Dedifferentiated amniotic fluid mesenchymal stem cell (primary cell): ENCODE measurements around the gene COL11A1.
A peak's percentile ranks its signal among the peaks of the same experiment; 100 is the strongest.
"Not testable (repeated sequence)": the region's sequence is repeated elsewhere in the genome, so short reads cannot be mapped to it uniquely, and the experiment has no call there.

Experiments
- DNase-seq: peaks from one replicate; pipeline ENCODE4 v3.0.0-alpha.2; 2016; ENCODE audit errors: extremely low spot score

Gene COL11A1

DNA sequence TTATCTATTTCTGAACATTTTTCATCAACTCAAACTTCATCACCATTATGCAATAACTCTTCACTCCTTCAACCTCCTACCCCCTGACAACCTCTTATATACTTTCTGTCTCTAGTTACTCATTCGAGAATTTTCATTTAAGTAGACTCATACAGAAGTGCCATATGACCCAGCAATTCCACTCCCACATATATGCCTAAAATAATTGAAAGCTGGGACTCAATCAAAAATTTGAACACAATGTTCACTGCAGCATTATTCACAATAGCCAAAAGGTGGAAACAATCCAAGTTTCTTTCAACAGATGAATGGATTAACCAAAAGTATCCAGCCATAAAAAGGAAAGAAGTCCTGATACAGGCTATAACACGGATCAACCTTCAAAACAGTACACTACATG, 24.1 kb downstream of the COL11A1 start:
- no peak for DNase-seq

DNA sequence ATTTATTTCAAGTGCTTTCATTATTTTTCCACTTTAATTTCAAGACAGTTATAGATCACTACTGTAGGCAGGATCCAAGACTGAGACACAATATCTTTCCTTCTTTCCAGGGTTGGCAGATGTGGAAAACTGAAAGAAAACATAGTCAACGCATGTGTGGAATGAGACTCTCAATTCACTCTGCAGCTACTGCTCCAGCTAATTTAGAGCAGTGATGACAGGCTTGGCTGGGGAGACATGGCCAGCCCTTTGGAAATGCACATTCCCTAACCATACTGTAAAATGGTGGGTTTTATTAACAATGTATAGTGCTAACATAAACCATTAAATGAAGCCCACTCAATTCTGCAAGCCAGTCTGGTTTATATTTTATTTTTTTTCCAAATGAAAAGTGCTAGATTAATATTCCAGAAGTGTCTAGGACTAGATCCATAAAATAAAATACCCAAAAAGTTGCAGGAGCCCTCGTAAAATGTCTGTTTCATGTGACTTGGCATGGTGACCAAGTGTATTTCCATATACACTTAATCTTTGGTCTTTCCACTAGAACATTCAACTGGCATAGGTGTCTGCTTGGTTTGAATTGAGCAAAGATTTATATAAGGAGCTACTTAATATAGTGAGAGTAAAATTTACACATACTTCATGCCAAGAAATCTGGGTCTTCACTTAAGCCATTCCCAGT, 32.9 kb downstream of the COL11A1 start:
- DNase-seq: no peak

DNA sequence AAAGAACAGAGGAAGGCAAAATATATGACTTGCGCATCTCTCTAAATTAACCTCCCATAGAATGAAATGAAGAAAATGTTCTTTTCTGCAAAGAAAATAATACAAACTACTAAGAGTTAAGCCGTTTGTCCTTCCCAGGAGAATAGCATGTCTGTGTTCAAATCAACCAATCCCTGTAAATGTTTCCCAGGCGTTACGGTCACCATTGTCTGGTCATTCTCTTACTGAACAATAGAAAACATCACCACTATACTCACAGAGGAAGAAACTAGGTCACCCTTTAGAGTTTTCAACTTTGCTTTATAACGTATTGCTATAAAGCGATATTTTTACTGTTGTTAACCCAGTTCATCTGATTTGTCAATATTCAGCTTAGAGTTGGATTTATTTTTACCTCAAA, 34.1 kb downstream of the COL11A1 start:
- DNase-seq: no peak

DNA sequence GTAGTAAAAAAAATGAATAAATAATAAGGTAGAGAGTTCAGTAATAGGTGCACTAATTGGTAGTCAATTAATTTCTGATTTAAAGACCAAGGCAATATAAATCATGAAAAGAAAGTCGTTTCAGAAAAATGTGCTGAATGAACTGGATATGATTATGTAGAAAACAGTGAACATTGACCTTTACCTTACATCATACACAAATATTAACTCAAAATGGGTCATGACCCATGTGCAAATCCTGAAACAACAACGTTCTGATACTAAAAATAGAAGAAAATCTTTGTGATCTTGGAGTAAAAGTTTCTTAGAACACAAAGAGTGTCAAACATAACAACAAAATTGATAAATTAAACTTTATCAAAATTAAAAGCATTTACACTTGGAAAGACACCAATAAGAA, 39.1 kb downstream of the COL11A1 start:
- DNase-seq: no peak

DNA sequence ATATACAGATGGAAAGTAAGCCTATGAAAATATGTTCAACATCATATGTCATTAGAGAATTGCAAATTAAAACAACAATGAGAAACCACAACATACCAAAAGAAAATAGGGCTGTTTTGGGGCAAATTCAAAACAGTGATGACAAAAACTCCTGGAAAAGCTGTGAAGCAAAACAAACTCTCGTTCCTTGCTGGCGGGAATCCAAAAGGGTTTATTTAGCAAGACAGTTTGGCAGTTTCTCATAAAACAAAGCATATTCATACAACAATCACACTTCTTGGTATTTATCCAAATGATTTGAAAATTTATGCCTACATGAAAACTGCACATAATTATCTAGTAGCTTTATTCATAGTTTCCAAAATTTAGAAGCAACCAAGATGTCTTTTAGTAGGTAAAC, 44.4 kb downstream of the COL11A1 start:
- DNase-seq: no peak

DNA sequence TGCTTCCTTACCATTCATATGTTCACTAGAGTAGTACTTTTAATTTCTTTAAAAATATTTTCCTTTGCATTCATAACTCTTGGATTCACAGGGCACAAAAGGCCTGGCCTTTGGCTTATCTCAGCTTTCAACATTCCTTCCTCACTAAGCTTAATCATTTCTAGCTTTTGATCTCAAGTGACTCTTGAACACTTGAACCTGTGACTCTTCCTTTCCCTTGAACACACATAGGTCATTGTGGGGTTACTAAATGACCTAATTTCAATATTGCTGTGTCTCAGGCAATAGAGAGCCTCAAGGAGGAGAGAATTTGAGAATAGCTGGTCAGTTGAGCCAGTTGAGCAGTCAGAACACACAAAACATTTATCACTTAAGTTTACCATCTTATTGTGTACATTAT, 49.9 kb downstream of the COL11A1 start:
- no peak for DNase-seq

DNA sequence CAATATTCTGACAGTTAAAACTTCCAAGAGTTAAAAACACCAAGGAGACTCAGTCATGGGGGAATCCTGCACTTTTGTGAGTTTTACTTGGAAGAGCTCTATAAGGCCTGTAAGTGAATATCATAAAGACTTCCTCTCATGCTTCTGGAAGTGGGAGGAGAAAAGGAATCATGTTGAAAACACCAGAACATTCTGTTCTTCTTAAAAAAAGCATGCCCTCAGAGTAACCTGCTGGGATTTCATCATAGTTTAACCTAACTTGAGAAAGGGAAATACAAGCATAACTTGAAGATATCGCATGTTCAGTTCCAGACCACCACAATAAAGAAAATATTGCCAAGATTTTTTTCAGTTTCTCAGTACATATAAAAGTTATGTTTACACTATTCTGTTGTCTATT, 51.9 kb downstream of the COL11A1 start:
- DNase-seq: no peak

DNA sequence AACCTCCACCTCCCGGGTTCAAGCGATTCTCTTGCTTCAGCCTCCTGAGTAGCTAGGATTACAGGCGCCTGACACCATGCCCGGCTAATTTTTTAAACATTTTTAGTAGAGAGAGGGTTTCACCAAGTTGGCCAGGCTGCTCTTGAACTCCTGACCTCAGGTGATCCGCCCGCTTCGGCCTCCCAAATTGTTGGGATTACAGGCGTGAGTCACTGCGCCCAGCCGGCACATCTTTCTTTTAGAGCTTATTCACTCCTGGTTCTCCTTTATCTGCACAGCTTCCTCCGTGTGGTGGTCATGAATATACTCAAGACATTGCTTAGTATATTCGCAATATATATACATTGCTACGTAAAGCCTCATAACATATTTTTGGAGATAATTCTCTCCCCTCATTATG, 80.2 kb downstream of the COL11A1 start:
- DNase-seq: not testable (repeated sequence)

DNA sequence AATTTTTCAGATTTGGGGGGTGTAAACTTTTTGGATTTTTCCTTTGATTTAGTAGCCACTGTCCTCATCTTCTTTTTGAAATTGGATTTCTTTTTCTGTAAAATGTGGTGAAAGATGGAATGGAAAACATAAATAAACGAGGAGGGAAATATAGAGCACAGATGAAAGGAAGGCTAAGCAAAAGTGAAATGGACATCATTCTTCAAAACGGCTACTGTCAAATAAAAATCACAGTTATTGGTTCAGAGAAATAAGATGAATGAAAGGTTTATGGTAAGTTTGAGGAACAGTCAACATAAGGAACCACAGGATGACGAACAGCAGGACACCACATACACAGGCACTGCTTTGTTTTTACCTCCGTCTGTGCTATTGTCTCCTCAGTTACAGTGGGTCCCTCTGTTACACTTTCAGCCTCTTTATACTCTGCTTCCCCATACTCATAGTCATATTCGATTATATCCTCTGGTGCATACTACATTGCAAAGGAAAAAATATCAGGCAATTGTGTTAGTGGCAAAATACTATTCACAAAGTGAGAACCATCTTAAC, 82.4 kb downstream of the COL11A1 start:
- no peak for DNase-seq

DNA sequence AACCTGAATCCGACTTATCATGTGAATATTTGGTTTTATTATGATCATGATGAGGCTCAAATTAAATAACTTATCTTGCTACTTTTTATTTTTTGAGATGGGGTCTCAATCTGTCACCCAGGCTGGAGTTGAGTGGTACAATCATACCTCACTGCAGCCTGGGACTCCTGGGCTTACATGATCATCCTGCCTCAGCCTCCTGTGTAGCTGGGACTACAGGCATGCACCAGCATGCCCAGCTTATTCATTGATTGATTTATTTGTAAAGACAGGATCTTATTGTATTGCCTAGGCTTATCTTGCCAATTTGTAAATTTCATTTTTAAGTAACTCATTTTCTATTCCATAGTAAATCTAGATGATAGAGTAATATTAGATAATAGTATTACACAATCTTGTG, 84.3 kb downstream of the COL11A1 start:
- no peak for DNase-seq

DNA sequence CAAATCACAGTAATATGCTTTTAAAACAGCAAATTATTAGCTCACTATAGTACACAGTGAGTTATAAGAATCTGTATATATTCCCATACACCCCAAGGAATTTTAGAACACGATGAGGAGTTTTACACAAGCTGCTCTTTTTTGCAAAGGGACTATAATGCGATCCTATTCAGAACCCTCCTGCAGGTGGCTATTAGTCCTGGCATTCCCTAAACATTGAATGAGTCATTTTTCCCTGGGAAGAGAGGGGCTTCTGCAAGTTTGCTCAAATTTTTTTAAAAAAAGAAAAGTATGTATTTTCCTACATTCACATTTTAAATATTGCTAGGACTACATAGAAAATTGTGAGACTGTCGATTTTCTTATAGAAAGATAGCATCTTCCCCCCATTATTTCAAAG, 106.3 kb downstream of the COL11A1 start:
- DNase-seq: no peak

DNA sequence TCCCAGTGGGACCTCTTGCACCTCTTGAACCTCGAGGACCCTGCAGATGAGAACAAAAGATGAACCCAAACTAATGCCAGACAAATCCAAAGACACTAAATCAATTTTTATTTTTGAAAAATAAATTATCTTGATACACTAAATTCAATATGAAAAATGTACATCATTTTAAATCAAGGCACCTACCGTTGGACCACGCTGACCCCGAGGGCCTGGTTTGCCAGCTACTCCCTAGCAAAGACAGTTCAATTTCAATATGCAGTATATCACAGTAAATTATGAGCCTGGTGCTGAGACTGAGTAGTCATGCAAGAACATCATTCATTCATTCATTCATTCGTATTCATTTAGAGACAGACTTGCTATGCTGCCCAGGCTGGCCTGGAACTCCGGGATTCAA, 129.4 kb downstream of the COL11A1 start:
- no peak for DNase-seq

DNA sequence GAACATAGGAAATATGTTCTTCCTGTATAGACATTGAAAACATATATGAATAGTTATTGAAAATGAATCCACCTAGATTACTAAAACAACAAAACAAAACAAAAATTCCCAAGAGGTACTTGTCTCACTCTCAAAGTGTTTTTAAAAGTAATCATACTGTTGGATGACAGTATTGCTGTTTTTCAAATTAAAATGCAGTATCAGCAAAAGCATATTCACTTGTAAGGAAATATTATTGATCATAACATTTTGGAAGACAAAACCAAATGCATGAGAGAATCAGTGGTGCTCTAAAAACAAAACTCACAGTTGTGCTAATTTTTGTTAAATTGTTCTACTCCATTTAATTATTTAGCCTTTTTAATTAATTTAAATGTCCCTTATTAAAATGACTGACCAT, 131.0 kb downstream of the COL11A1 start:
- DNase-seq: no peak

DNA sequence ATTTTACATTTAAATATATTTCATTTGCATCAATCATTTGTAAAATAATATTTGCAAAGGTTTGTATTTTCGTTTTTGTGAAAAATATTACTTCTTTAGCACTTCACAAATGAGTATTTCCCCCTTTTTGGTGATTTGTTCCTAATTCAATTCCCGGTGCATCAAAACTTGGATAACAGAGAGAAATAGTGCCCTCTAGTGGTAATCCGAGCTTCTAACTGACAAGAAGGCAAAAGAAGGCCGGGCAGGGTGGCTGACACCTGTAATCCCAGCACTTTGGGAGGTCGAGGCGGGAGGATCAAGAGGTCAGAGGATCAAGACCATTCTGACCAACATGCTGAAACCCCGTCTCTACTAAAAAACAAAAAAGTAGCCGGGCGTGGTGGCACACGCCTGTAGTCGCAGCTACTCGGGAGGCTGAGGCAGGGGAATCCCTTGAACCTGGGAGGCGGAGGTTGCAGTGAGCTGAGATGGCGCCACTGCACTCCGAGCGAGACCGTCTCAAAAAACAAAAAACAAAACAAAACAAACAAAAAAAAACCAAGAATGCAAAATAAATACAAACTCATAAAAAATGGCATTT, 137.7 kb downstream of the COL11A1 start:
- DNase-seq: peak; percentile 68

DNA sequence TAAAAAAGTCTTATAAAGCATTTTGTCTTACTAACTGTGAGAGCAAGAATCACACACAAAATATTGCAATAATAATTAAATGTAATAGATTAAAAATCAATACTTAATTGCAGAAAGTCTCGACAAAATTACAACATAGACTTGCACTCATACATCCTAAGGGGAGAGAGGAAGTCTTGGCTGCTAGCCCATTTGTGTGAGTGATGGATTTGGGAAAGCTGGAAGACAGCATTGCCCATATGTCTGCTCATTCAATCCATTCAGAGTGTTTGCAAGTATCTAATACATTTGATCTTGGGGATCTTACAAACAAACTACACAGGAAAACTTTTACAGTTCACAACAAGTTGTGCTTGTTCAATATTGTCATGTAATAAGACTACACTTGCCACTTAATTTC, 140.5 kb downstream of the COL11A1 start:
- DNase-seq: no peak

DNA sequence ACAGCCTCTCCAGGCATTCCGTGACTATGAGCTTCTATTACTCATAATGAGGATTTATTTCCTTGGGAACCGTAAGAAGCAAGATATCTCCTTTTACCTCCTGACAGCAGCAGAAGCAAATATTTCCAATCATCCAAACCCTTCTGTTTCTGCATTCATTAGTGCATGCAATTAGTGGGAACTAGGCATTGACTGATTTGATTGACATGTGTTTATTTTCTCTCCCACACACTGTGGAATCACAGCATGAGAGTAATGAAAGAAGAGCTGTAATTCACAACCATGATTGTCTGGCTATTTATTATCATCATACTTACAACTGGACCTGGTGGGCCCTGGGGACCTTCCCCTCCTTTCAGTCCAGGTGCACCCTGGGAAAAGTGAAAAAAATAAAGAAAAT, 146.8 kb downstream of the COL11A1 start:
- DNase-seq: no peak

DNA sequence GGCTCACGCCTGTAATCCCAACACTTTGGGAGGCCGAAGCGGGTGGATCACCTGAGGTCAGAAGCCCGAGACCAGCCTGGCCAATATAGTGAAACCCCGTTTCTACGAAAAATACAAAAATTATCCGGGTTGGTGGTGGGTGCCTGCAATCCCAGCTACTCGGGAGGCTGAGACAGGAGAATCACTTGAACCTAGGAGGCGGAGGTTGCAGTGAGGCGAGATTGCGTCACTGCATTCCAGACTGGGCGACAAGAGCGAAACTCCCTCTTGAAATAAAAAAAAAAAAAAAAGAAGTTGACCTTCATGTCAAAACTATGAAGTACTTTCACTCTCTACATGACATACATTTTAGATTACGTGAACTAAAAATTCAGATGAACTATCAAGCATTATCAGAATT, 153.7 kb downstream of the COL11A1 start:
- DNase-seq: no peak

DNA sequence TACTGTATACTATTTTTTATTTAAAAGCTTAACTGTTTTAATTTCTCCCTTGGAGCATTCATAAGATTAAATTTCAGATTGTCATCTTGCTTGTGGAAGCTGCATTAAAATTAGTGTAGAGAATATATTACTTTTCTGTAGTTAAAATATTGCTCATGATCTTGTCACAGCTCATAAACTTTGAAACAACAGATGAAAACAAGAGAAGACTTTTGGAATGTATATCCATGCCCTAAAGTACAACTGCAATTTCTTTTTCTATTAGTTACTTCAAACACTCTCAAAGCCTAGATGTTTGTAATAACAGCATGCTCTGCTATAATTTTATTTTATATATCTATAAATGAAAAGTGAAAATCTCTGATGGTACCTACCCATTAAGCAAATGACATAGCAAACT, 155.9 kb downstream of the COL11A1 start:
- no peak for DNase-seq

DNA sequence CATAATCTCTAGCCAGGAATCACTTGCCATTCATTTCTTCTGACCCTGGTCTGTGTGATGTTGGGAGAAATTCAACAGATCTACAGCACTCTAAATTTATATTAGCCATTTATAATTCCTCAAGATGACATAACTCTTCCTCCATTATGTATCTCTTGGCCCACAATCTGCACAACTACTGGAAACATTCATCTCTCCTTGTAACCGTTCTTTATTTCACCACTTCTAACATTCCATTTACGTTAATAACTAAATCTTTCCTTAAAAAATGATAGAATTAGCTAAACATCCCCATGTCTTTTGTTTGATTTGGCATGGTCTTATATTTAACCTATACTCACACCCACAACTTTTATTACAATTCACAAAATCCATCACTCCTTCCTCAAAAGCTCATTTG, 166.0 kb downstream of the COL11A1 start:
- DNase-seq: no peak

DNA sequence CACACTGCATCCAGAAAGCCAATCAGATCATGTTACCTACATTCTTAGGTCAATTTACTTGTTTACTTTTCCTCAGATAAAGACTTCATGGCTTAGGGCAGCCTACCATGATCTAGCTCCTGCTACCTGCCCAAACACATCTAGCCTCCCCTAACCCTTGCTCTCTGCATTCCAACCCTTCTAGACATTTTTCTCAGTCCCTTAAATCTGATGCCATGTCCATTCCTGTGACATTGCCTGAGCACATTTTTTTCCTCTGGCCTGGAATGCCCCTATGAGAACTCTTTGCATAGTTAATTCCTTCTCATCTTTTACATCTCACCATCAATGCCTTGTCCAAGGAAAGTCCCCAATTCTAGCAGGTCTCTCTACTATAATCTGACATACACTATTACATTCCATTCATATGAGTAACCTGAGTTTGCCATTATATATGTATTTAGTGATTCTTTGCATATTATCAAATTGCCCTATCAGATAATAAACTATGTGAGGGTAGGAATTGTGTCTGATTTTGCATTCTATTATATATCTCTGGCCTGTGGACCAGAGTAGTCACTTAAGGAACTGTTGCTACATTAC, 166.9 kb downstream of the COL11A1 start:
- DNase-seq: no peak

DNA sequence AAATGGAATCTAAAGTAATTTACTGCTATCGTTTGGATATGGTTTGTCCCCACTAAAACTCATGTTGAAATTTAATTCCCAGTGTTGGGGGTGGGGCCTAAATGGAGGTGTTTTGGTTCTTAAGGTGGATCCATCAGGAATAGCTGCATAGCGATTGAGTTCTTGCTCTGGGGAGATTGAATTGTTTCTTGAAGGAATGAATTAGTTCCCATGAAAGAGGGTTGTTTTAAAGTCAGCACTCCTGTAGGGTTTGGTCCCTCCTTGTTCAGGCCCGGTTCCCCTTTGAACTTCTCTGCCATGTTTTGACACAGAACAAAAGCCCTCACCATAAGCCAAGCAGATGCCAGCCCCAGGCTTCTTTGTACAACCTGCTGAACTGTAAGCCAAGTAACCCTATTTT, 170.9 kb downstream of the COL11A1 start:
- no peak for DNase-seq

DNA sequence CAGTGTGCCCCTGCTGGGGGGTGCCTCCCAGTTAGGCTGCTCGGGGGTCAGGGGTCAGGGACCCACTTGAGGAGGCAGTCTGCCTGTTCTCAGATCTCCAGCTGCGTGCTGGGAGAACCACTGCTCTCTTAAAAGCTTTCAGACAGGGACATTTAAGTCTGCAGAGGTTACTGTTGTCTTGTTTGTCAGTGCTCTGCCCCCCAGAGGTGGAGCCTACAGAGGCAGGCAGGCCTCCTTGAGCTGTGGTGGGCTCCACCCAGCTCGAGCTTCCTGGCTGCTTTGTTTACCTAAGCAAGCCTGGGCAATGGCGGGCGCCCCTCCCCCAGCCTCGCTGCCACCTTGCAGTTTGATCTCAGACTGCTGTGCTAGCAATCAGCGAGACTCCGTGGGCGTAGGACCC, 175.0 kb downstream of the COL11A1 start:
- not testable (repeated sequence) for DNase-seq

DNA sequence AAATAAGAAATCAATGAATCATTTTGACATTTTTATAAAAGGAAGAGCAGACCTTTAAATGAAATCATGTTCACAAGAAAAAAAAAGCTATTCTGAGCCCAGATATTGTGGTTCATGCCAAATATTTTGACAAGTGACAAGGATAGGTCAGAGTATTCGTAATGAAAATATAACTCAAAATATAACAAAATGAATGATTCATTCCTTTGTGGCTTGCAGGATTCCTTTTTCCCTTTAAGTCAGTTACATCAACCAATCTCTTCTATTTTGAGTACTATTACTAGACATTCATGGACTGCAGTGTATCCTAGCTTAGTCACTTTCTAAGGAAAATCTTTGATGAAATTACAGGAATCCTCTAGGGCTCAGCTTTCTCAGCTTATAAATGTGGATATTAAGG, 188.7 kb downstream of the COL11A1 start:
- peak; percentile 70 for DNase-seq
